Activated effector memory CD4-positive, alpha-beta T cell treated with Interleukin-2 at 50 U/mL for 16 hours (primary cell): ENCODE measurements around the gene CAMSAP2.
"Not testable (repeated sequence)": the region's sequence is repeated elsewhere in the genome, so short reads cannot be mapped to it uniquely, and the experiment has no call there.

Source experiments
- DNase-seq: peaks from one replicate; pipeline ENCODE4 v3.0.0-alpha.2; 2020

Gene CAMSAP2

DNA sequence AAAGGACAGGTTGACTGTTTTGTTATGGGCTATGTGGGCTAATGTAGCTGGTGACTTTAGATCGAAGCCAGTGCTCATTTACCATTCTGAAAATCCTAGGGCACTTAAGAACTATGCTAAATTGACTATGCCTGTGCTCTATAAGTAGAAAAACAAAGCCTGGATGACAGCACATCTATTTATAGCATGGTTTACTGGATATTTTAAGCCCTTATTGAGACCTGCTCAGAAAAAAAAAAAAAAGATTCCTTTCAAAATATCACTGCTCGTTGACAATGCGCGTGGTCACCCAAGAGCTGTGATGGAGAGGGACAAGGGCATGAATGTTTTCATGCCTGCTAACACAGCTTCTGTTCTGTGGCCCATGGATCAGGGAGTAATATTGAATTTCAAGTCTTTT lies 48.1 kb downstream of the CAMSAP2 start:
- no peak for DNase-seq

DNA sequence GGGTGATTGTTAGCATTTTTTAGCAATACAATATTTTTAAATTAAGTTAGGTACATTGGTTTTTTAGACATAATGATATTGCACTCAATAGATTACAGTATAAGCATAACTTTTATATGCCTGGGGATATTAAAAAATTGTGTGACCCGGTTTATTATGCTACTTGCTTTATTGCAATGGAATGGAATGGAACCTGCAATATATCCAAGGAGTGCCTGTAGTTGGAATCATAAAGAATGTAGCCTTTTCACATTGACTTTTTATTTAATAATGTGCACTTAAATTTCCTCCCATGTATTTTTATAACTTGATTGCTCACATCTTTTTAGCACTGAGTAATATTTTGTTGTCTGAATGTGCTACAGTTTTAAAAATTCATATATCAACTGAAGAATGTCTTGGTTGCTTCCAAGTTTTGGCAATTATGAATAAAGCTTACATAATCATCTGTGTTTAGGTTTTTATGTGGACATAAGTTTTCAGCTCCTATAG lies 49.2 kb downstream of the CAMSAP2 start:
- DNase-seq, result no peak

DNA sequence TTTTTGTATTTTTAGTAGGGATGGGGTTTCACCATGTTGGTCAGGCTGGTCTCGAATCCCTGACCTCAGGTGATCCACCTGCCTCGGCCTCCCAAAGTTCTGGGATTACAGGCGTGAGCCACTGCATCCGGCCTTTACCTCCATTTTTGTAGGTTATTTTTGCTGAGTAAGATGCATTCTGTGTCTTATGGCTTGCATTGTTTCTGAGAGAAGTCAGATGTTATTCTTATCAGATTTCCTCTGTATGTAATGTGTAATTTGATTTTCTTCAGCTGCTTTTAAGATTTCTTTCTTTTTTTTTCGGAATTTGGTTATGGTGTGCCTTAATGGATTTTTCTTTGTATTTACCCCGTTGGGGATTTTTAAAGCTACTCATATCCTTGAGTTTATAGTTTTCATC lies 52.3 kb downstream of the CAMSAP2 start:
- not testable (repeated sequence) for DNase-seq

DNA sequence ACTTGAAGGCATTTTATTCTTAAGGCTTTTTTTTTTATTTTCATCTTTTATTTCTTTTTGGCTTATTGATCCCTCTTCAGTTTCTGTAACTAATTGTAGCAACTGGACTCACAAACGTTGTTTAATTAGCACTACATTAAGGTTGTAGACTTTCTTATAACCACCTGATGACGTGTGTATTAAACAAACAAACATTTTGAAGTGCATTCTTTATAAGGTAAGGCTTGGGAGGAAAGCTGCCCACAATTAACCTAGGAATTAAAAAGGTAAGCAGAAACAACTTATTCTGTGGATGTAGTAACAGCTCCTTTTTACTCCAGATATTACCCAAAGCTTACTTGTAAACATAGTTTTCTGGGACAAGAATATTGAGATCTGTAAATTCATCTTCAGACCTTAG lies 55.0 kb downstream of the CAMSAP2 start:
- DNase-seq, result no peak

DNA sequence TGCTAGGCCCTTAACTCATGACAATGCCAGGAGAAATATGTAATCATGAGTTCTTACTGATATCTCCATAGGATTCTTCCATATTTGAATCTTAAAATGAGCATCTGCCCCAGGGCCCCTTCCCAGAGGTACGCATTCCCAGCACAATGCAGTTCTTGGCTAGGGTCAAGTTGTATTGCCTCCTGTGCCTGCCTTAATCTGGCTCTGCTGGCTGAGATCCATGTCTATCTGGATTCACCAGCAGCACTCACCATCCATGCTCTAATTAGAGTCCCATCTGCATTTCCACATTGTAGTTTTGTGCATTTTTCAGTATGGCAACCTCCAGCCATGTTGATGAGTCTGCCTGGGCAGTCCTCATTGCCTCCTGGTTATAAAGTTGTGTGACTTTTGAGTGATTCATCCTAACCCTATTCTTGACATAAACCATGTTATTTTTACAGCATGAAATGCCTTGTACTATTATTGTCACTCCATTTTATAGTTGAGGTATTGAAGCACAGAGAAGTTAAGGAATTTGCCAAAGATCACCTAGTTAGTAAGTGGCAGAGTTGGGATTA lies 55.9 kb downstream of the CAMSAP2 start:
- no peak for DNase-seq

DNA sequence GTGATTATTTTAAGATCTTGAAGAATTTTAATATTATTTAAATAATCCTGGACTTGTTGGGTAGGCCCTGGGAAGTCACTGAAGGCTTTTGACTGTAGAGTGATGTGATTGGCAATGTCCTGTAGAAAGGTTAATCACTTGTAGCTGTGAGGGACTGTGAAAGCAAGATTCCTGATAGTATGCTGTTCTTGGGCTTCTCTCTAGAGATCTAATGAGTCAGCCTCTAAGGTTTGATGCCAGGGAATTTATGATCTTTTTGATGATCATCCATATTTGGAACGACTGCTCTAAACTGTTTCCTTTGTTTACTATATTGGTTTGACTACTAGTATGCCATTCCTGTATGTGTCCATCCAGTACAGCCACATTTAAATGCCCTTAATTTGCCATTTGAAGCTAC lies 56.5 kb downstream of the CAMSAP2 start:
- DNase-seq, result no peak

DNA sequence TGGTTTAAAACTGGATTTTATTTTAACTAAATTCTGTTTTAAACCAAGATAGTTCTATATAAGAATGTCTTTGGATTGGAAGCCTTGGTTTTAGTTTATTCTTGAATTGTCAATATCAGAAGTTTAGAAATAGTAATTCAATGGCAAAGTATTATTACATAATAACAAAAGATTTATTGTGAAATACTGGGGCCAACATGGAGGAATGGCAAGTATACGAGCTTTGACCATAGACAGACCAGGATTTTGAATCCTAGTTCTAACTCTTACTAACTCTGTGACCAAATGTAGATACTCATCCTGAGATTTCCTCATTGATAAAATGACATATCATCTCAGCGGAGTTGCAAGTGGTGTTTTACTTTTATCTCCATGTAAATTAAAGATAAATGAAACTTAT lies 63.3 kb downstream of the CAMSAP2 start:
- DNase-seq, result no peak

DNA sequence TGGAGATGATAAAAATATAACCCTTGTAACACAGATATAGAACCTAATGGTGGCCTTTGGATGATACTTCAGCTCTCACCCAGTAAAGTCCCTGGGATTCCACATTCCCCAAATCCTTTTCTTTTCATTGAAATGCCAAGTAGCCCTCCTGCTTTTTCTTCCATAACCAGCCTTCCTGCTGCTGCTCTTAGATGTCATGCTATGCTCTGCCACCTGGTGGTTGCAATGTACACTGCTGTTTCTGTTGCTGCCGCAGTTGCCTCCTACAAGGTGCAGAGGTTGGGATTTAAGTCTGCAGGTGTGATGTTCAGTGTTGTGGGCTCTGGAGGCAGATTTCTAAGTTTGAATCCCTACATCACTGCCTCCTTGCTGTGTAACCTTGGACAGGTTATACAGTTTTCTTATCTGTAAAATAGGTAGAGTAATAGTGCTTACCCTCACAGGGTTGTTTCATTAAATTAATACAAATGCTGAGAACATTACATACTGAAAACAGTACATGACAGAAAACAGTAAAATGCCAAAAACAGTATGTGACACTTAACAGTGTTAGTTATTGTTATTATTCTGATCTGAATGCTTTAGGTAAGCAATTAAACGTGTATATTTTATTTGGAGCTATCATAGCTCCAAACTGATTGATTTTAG lies 64.3 kb downstream of the CAMSAP2 start:
- DNase-seq, result peak; percentile 49

DNA sequence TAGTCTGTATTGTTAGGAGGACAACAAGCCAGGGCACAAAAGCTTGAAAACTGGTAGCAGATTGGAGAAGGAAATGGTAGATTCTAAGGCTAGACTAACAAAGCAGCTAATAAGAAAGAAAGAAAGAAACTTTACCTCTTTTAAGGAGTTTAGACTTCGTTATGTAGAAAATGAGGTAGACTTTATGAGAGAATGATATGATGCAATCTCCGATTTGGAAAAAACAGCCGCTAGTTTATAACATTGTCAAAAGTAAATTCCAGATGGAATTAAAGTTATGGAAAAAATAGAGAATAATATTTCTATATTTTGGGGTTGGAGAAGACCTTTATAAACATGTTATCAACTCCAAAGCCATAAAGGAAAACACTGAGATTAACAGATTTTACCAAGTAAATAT lies 67.0 kb downstream of the CAMSAP2 start:
- no peak for DNase-seq

DNA sequence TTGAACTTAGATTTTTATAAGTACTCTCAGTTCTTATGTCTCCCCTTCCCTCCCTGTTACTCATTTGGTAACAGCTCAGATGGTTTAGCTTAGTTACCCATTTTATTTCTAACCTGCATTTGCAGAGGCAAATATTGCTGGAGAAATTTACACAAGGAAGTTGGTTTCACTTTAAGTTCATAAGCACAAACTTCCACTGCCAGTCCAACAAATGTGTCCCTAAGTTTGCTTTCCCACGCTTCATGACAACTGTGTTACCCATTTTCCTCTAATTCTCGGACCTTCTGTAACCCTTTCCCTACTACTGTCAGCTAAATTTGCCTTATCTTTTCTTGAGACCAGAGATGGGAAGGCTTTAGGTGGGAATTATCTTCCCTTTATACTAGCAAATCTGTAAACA lies 70.2 kb downstream of the CAMSAP2 start:
- DNase-seq, result no peak

DNA sequence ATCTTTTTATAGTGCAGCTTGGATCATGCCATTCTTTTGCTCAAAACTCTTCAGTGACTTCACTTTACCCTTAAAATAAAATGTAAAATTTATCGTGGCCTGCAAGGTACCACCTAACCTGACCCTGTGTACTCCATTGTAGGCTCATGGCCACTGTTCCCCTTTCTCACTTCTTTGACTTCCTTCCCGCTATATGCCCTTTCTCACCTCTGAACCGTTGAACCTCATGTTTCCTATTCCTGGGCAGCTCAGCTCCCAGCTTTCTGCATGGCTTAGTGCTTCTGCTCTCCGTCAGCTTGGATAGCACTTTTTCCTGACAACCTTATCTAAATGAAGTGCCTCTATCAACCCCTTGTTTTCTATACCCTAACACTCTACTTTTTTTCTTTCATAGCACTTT lies 73.0 kb downstream of the CAMSAP2 start:
- no peak for DNase-seq

DNA sequence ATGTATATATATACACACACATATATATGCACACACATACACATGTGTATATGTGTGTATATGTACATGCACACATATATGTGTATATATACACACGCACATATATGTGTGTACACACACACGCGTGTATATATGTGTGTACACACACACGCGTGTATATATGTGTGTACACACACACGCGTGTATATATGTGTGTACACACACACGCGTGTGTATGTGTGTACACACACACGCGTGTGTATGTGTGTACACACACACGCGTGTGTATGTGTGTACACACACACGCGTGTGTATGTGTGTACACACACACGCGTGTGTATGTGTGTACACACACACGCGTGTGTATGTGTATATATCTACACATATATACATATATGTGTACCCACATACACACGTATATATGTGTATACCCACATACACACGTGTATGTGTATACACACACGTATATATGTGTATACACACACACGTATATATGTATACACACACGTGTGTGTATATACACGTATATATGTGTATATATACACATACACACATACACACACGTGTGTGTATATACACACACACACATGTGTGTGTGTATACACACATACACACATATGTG lies 78.0 kb downstream of the CAMSAP2 start:
- DNase-seq, result not testable (repeated sequence)

DNA sequence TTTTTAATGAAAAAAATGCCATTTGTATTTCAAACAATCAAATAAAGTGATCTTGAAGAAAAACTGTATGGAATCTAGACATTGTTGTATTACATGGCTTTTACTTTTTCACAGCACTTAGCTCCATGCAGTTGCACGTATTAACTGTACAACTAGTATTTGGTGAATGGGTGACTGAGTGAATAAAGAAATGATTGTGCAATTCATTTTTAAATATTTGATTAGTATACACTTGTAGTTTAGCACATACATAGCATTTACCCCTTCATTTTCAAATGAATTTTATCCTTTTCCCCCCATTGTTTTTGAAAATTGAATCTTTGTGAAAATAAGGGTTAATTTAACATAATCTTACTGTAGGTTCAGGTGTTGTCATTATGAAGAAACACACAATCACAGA lies 79.6 kb downstream of the CAMSAP2 start:
- DNase-seq, result no peak

DNA sequence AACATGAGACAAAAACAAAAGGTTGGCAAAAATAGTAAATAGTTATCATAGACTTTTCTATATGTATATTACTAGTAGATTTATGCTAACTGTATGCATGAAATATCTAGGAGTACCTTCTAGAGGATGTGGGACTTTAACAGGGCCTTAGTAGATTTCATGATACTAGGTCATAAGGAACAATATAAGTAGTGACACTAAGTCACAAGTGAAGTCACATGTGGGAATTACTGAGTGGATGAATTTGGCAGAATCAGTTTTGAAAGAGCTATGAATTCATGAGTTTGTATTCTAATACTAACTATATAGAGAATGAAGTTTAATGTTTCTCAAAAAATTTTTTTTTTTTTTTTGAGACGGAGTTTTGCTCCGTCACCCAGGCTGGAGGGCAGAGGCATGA lies 81.0 kb downstream of the CAMSAP2 start:
- no peak for DNase-seq

DNA sequence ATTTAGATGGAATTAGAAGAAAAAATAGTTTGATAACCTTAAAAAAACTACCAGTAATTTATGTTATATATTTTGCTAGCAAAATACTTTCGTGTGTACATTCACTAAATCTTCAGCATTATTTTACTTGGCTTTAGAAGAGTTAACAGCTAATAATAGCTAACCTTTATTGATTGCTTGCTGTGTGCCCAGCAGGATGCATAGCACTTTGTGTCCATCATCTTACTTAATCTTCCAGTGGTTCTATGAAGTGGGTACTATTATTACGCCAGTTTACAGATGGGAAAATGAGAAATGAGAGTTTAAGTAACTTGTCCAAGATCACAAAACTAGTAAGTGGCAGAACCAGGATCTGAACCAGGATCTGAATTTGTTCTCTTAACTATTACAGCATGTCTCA lies 92.4 kb downstream of the CAMSAP2 start:
- DNase-seq, result no peak

DNA sequence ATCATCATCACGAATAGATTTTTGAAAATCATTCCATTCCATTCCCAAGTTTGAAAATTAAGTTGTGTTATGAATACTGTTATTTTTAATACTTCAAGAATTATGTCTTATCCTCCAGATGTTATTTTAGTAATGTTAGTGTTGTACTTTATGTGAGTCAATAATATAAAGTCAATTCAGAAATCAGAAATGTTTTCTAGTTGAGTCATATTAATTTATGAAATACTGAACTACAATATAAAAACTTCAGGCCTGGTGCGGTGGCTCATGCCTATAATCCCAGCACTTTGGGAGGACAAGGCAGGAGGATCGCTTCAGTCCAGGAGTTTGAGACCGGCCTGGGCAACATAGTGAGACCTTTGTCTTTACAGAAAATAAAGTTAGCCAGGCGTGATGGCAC lies 95.7 kb downstream of the CAMSAP2 start:
- no peak for DNase-seq

DNA sequence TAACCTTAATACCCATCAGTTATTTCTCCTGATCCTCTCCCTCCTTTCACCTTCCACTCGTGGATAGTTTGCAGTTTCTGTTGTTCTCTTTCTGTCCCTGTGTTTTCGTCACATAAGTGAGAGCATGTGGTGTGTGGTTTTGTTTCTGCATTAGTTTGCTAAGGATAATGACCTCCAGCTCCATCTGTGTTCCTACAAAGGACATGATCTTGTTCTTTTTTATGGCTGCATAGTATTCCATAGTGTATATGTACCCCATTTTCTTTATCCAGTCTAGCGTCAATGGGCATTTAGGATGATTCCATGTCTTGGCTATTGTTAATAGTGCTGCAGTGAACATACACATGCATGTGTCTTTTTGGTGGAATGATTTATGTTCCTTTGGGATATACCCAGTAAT lies 97.5 kb downstream of the CAMSAP2 start:
- no peak for DNase-seq

DNA sequence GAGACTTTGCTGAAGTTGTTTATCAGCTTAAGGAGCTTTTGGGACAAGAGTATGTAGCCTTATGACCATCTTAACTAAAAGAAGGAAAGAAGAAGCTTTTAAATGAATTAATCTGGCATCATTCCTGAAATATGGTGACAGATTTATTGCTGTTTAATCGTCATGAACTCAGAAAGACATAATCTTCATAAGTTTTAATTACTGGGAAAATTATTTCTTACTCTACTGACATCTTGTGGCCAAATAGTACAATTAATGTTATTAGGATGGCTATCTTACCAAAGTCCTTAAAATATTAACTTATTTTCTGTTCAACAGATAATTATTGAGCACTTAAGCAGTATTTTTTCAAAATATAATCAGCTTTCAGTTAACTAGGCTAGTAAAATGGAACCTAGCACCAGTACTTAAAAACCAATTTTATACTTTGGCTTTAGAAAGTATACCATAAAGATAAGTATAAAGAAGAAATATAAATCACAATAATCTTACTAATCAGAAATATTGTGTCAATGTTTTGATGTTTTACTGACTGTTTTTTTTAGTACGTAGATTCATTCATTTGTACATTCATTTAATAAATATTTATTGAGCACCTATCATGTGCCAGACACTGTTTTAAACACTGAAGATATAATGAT lies 99.4 kb downstream of the CAMSAP2 start:
- DNase-seq, result no peak

DNA sequence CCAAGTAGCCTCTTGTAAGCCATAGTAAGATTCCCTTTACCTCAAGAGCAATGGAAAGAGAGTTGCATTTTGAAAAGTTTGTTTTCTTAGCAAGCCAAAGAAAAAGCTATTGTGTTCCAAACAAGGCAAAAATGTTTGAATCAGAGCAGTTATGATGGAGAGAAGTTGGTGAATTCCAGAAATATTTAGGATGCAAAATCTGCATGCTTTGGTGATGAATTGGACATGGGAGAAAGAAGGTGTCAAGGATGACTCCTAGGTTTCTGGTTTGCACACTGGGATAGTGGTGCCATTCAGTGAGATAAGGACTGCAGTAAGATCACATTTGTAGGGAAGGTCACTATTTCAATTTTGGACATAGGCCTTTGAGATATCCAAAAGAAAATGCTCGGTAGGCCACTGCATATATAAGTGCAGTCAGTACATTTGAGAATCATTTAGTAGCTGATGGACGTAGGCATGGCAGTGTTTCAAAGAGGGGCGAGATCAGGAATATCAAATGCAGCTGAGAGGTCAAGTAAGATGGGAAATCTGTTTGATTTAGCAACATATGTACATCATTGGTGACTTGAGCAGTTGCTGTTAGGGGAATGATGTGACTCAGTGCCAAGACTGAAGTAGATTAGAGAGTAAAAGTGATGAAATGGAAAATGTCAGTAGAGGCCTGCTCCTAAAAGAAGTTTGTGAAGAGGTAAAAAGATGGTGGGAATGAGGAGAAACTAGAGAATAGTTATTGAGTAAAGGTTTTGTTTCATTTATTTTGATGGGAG lies 100.2 kb downstream of the CAMSAP2 start:
- no peak for DNase-seq

DNA sequence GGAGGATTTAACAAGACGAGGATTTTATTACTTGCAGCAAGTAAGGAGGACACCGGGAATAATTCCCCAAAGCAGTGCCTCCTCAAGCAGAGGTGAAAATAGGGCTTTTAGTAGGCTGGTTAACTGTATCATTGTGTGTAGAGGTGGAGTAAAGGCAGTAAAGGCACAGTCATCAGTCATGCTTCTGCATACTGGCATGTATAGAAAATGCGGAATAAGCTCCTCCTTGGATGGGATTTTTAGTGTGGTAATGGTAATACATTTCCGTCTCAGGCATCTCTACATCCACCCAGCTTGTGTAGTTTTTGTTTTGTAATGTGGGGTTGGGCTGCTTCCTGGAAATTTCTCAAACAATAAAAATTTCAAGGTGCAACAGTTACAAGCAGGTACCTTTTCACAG lies 106.7 kb downstream of the CAMSAP2 start:
- no peak for DNase-seq

DNA sequence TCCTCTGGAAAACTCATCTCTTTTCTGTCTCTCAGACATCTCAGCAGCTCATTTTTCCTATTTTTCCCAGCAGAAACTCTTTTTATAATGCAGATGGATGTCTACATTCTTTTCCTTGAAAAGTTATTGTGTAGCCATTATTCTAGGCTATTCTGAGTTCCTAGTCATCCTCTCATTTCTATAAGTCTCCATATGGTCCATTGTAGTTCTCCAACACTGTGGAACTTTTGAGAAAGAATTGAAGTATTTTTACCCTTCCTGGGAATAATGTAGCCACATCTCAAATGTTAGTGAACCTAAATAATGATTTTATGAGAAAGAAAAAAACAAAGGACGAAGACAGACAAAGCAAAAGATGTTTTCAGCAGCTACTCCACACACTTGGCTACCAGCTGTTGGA lies 107.7 kb downstream of the CAMSAP2 start:
- no peak for DNase-seq

DNA sequence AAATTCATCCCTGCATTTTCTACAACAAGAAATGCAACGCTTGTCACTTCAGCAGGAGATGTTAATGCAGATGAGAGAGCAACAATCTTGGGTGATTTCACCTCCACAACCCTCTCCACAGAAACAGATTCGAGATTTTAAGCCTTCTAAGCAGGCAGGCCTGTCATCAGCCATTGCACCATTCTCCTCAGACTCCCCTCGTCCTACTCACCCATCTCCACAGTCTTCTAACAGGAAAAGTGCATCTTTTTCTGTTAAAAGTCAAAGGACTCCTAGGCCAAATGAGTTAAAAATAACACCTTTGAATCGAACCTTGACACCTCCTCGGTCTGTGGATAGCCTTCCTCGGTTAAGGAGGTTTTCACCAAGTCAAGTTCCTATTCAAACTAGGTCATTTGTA lies 110.7 kb downstream of the CAMSAP2 start:
- no peak for DNase-seq

DNA sequence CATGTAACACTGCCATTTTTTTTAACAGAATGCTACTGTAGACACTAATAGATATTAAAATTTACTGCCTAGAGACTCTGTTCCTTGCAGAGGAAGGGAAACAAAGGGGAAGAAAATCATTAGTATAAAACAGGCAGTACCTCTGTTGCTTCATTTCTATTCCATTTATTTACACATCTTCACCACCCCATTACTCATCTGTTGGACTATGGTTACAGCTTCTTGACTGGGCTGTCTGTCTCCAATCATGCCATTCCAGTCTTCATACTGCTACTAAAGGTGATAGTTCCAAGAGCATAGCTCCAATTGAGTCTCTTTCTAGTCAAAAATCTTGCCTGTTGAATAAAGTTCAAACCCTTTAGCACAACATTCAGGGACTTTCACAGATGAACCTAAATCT lies 111.9 kb downstream of the CAMSAP2 start:
- DNase-seq, result no peak
